H9 (cell line): Measurements from ENCODE around the gene PCDHA4. TPM values are rescaled to one million over a fixed set of nuclear protein-coding genes. Genes with fewer than 3 reads are reported as not detected.

Source experiments
- DNase-seq: peaks from one replicate; pipeline ENCODE4 v3.0.0-alpha.2; 2017
- H2AFZ ChIP-seq: one replicate; pipeline ENCODE4 v1.6.1; 2013; ENCODE audit warnings: mild to moderate bottlenecking, low read length, control low read depth, moderate library complexity
- H2AK5ac ChIP-seq: 2 replicates; pipeline ENCODE4 v1.6.1; 2013; ENCODE audit warnings: low read length, control low read depth, mixed read lengths; ENCODE audit not compliant: insufficient read length
- H2BK120ac ChIP-seq: one replicate; pipeline ENCODE4 v1.6.1; 2013; ENCODE audit warnings: low read depth, mild to moderate bottlenecking, low read length, control low read depth, inconsistent platforms; ENCODE audit not compliant: poor library complexity, severe bottlenecking
- H2BK12ac ChIP-seq: 2 replicates; pipeline ENCODE4 v1.6.1; 2013; ENCODE audit warnings: low read length, control low read depth, mixed read lengths, low read depth; ENCODE audit not compliant: insufficient read length
- H2BK15ac ChIP-seq: 2 replicates; pipeline ENCODE4 v1.6.1; 2013; ENCODE audit warnings: low read depth, low read length, control low read depth
- H2BK20ac ChIP-seq: one replicate; pipeline ENCODE4 v1.6.1; 2013; ENCODE audit warnings: low read depth, mild to moderate bottlenecking, low read length, control low read depth, inconsistent platforms; ENCODE audit not compliant: poor library complexity, severe bottlenecking
- H2BK5ac ChIP-seq: 2 replicates; pipeline ENCODE4 v1.6.1; 2013; ENCODE audit warnings: low read length, control low read depth, mixed read lengths; ENCODE audit not compliant: insufficient read length
- H3K14ac ChIP-seq: 2 replicates; pipeline ENCODE4 v1.6.1; 2013; ENCODE audit warnings: low read length, control low read depth; ENCODE audit not compliant: insufficient read depth
- H3K18ac ChIP-seq: 2 replicates; pipeline ENCODE4 v1.6.1; 2013; ENCODE audit warnings: low read depth, mild to moderate bottlenecking, mixed read lengths, low read length, control low read depth; ENCODE audit not compliant: insufficient read length
- H3K23ac ChIP-seq: 2 replicates; pipeline ENCODE4 v1.6.1; 2013; ENCODE audit warnings: low read length, control low read depth, mixed read lengths, low read depth; ENCODE audit not compliant: insufficient read length
- H3K23me2 ChIP-seq: 2 replicates; pipeline ENCODE4 v1.6.1; 2013; ENCODE audit warnings: low read depth, mild to moderate bottlenecking, mixed read lengths, low read length, control low read depth; ENCODE audit not compliant: insufficient read length, poor library complexity, severe bottlenecking
- H3K27ac ChIP-seq: 2 replicates; pipeline ENCODE4 v1.5.1; 2013; ENCODE audit warnings: low read length, control low read depth, mixed read lengths, low read depth; ENCODE audit not compliant: insufficient read length
- H3K27me3 ChIP-seq: 2 replicates; pipeline ENCODE4 v1.6.1; 2013; ENCODE audit warnings: low read length, control low read depth, inconsistent platforms; ENCODE audit not compliant: insufficient read depth
- H3K4ac ChIP-seq: 2 replicates; pipeline ENCODE4 v1.6.1; 2013; ENCODE audit warnings: low read depth, mild to moderate bottlenecking, control low read depth, inconsistent platforms, low read length, moderate library complexity
- H3K4me1 ChIP-seq: 2 replicates; pipeline ENCODE4 v1.6.1; 2013; ENCODE audit warnings: low read length, control low read depth, inconsistent platforms; ENCODE audit not compliant: insufficient read depth
- H3K4me2 ChIP-seq: 2 replicates; pipeline ENCODE4 v1.6.1; 2013; ENCODE audit warnings: low read length, control low read depth, mixed read lengths; ENCODE audit not compliant: insufficient read length, insufficient read depth
- H3K56ac ChIP-seq: 2 replicates; pipeline ENCODE4 v1.6.1; 2013; ENCODE audit warnings: low read depth, mild to moderate bottlenecking, mixed read lengths, low read length, control low read depth; ENCODE audit not compliant: insufficient read length
- H3K79me1 ChIP-seq: 2 replicates; pipeline ENCODE4 v1.6.1; 2013; ENCODE audit warnings: low read depth, mild to moderate bottlenecking, moderate library complexity, low read length, control low read depth, inconsistent platforms; ENCODE audit not compliant: insufficient read depth, poor library complexity, severe bottlenecking
- H3K79me2 ChIP-seq: 2 replicates; pipeline ENCODE4 v1.6.1; 2013; ENCODE audit warnings: low read length, control low read depth, inconsistent platforms; ENCODE audit not compliant: insufficient read depth
- H3K9ac ChIP-seq: 2 replicates; pipeline ENCODE4 v1.6.1; 2013; ENCODE audit warnings: low read length, control low read depth, mixed read lengths; ENCODE audit not compliant: insufficient read length; ENCODE audit errors: extremely low read depth
- H3K9me3 ChIP-seq: one replicate; pipeline ENCODE4 v1.6.1; 2013; ENCODE audit warnings: low read depth, low read length, inconsistent platforms; ENCODE audit not compliant: control insufficient read depth
- H3T11ph ChIP-seq: one replicate; pipeline ENCODE4 v1.6.1; 2013; ENCODE audit warnings: mild to moderate bottlenecking, low read length, control low read depth, inconsistent platforms
- H4K20me1 ChIP-seq: one replicate; pipeline ENCODE4 v1.6.1; 2013; ENCODE audit not compliant: control insufficient read depth, insufficient read length, insufficient read depth
- H4K5ac ChIP-seq: 2 replicates; pipeline ENCODE4 v1.6.1; 2013; ENCODE audit warnings: low read depth, mild to moderate bottlenecking, mixed read lengths, low read length, control low read depth; ENCODE audit not compliant: insufficient read length
- H4K8ac ChIP-seq: replicated peaks from 2 replicates; pipeline ENCODE4 v1.6.1; 2013; ENCODE audit warnings: low read length, control low read depth, mixed read lengths, low read depth; ENCODE audit not compliant: insufficient read length
- H4K91ac ChIP-seq: 2 replicates; pipeline ENCODE4 v1.6.1; 2013; ENCODE audit warnings: low read depth, mild to moderate bottlenecking, moderate library complexity, mixed read lengths, low read length, control low read depth; ENCODE audit not compliant: insufficient read length
- H3K27ac Mint-ChIP-seq, 3 experiments: 2 replicates in 2 of 3; 3 replicates in 1 of 3; pipeline ENCODE4 v1.8.0; 2020 to 2021; ENCODE audit warnings: mixed read lengths in 3 of 3, mild to moderate bottlenecking in 1 of 3, moderate library complexity in 1 of 3
- H3K27me3 Mint-ChIP-seq: 2 replicates; pipeline ENCODE4 v1.8.0; 2021; ENCODE audit warnings: low read depth, mild to moderate bottlenecking, moderate library complexity, mixed read lengths
- H3K36me3 Mint-ChIP-seq, 3 experiments: 2 replicates in 2 of 3; 3 replicates in 1 of 3; pipeline ENCODE4 v1.8.0; 2020 to 2021; ENCODE audit warnings: low read depth in 3 of 3, mixed read lengths in 3 of 3; ENCODE audit not compliant: insufficient read depth in 1 of 3
- H3K4me1 Mint-ChIP-seq, 2 experiments: 2 replicates each; pipeline ENCODE4 v1.8.0; 2020; ENCODE audit warnings: mixed read lengths in 2 of 2
- H3K4me3 Mint-ChIP-seq, 2 experiments: 2 replicates in 1 of 2; 3 replicates in 1 of 2; pipeline ENCODE4 v1.8.0; 2020 to 2021; ENCODE audit warnings: mild to moderate bottlenecking in 2 of 2, mixed read lengths in 2 of 2, moderate library complexity in 1 of 2
- H3K9me3 Mint-ChIP-seq, 2 experiments: 2 replicates in 1 of 2; 3 replicates in 1 of 2; pipeline ENCODE4 v1.8.0; 2020; ENCODE audit warnings: mild to moderate bottlenecking in 2 of 2, mixed read lengths in 2 of 2, moderate library complexity in 1 of 2
- CTCF ChIP-seq: fragments of 200-600 bp; sonication (generic); conservative IDR thresholded peaks from 3 replicates; pipeline ENCODE4 v1.8.0; 2021; ENCODE audit warnings: antibody characterized with exemption, mild to moderate bottlenecking
- WGBS: extraction: QIAGEN DNeasy Blood & Tissue Kit; methylation state at CpG from one replicate; pipeline ENCODE4 v1.1.7; 2013; ENCODE audit warnings: missing lambda C conversion rate, low lambda C conversion rate, mixed read lengths; ENCODE audit not compliant: insufficient read length; ENCODE audit errors: extremely low coverage; 5-methylcytosine and 5-hydroxymethylcytosine counted together
- total RNA-seq: library from RNA; stranded (reverse); gene quantifications from 2 replicates; pipeline ENCODE4 v1.2.1, GENCODE V29; 2021

PCDHA4 gene
- total RNA-seq, 1 experiment from 2014 or later: 3.5 TPM

DNA sequence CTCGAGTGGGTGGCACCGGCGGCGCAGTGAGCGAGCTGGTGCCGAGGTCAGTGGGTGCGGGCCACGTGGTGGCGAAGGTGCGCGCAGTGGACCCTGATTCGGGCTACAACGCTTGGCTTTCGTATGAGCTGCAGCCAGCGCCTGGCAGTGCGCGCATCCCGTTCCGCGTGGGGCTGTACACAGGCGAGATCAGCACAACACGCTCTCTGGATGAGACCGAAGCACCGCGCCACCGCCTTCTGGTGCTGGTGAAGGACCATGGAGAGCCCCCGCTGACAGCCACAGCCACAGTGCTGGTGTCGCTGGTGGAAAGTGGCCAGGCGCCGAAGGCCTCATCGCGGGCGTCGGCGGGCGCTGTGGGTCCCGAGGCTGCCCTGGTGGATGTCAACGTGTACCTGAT lies 16.6 kb downstream of the PCDHA4 start:
- no peak overlapping the region for H4K91ac ChIP-seq
- Mint-ChIP-seq H3K27ac (no peak overlapping the region), H3K4me3 (no peak overlapping the region), H3K4me1 (peaks cover 0 to 4% of the 10 kb centered on the region in 2 experiments; a peak in 2 of 4 replicates), H3K9me3 (peaks cover 5 to 17% of the 10 kb centered on the region in 2 experiments), H3K36me3 (peaks cover 10 to 21% (median 19%) of the 10 kb centered on the region in 3 experiments), H3K27me3 (no peaks in the 10 kb centered on the region)
- H2AK5ac ChIP-seq: no peak overlapping the region
- no peaks in the 10 kb centered on the region for H3K79me2 ChIP-seq
- TF ChIP-seq CTCF: no peak
- no peaks in the 10 kb centered on the region for H3K4me1 ChIP-seq
- no peak overlapping the region for H3K27ac ChIP-seq
- H3K4ac ChIP-seq: no peak overlapping the region
- WGBS: no CpG with 5 or more reads among the region's 38 CpGs
- no peak overlapping the region for H3K56ac ChIP-seq
- no peak overlapping the region for H3K9ac ChIP-seq
- H4K5ac ChIP-seq: no peak overlapping the region
- no peak overlapping the region for H3T11ph ChIP-seq
- H3K79me1 ChIP-seq: no peaks in the 10 kb centered on the region
- H3K27me3 ChIP-seq: no peaks in the 10 kb centered on the region
- no peak overlapping the region for H2BK5ac ChIP-seq
- no peak overlapping the region for H2AFZ ChIP-seq
- no peak overlapping the region for H3K4me2 ChIP-seq
- no peak overlapping the region for H2BK120ac ChIP-seq
- H3K14ac ChIP-seq: no peak overlapping the region
- no peaks in the 10 kb centered on the region for H4K20me1 ChIP-seq
- no peak overlapping the region for H2BK15ac ChIP-seq
- no peak overlapping the region for H2BK20ac ChIP-seq
- no peaks in the 10 kb centered on the region for H3K9me3 ChIP-seq
- peaks cover 3% of the 10 kb centered on the region for H3K23me2 ChIP-seq
- no peak overlapping the region for H2BK12ac ChIP-seq
- H3K23ac ChIP-seq: no peak overlapping the region
- no peak overlapping the region for H4K8ac ChIP-seq
- DNase-seq: no peak
- H3K18ac ChIP-seq: no peak overlapping the region
